ENCODE measurements around the gene OSBPL2. TPM values are rescaled to one million over a fixed set of nuclear protein-coding genes. Genes with fewer than 3 reads are reported as not detected.

Gene OSBPL2
- total RNA-seq, 1 experiment from 2014 or later, result 41.4 TPM

- Histone ChIP-seq H3K27me3 (ENCODE audit: control insufficient read depth, insufficient read depth, low read length) (no peaks in the 10 kb centered on the region), H3K4me1 (ENCODE audit: control insufficient read depth, insufficient read depth, low read length) (no peaks in the 10 kb centered on the region; the same call in 1 of the 2 replicates), H3K36me3 (ENCODE audit: control insufficient read depth, insufficient read depth, low read length) (peaks cover 13% of the 10 kb centered on the region), H3K27ac (ENCODE audit: low read length) (peak overlapping the region; percentile 51), H3K9me3 (ENCODE audit: control insufficient read depth, insufficient read depth, low read depth, low read length) (no peaks in the 10 kb centered on the region), H3K4me3 (ENCODE audit: low read depth in 2 of 2, low read length in 2 of 2) (no peak overlapping the region)
- intact Hi-C loops (cut with micrococcal nuclease; ENCODE audit: unreplicated experiment), result no loop called here
- DNase-seq (ENCODE audit: low read depth, low spot score) (no peak), ATAC-seq (peak; percentile 50)
- BruUV-seq (replicated peaks), result no TSS peak
- ChIA-PET CTCF (no interaction called here), POLR2A (no interaction called here)
- in situ Hi-C loops (cut with HindIII; ENCODE audit: low pct_unique_long_range_greater_than_20kb, low sequenced_read_pairs), result no loop called here
- TF ChIP-seq CTCF (IDR thresholded peaks at IDR 0.05) (no peak), POLR2AphosphoS5 (IDR thresholded peaks at IDR 0.05; ENCODE audit: low read depth, low read length) (0 out of 2 replicates have a peak, but pooled peaks have one; percentile 43), REST (IDR thresholded peaks at IDR 0.05; ENCODE audit: insufficient read depth in 1 of 2, low read depth in 2 of 2, low read length in 1 of 2) (no peak), SIN3A (IDR thresholded peaks at IDR 0.05; ENCODE audit: borderline replicate concordance, insufficient read depth, low read depth, low read length) (no peak), TCF7L2 (IDR thresholded peaks at IDR 0.05; ENCODE audit: low read depth, low read length) (no peak)
Observed at GRCh38 chr20:62318400-62319345, 80.4 kb downstream of the OSBPL2 start.

- DNase-seq (ENCODE audit: low read depth, low spot score) (no peak), ATAC-seq (no peak)
- ChIA-PET CTCF (no interaction called here), POLR2A (no interaction called here)
- Histone ChIP-seq H3K4me3 (ENCODE audit: low read depth in 2 of 2, low read length in 2 of 2) (no peak overlapping the region), H3K27me3 (ENCODE audit: control insufficient read depth, insufficient read depth, low read length) (no peaks in the 10 kb centered on the region), H3K4me1 (ENCODE audit: control insufficient read depth, insufficient read depth, low read length) (peaks cover 1% of the 10 kb centered on the region; the same call in 1 of the 2 replicates), H3K9me3 (ENCODE audit: control insufficient read depth, insufficient read depth, low read depth, low read length) (no peaks in the 10 kb centered on the region), H3K27ac (ENCODE audit: low read length) (peak overlapping the region; percentile 44), H3K36me3 (ENCODE audit: control insufficient read depth, insufficient read depth, low read length) (peaks cover 10% of the 10 kb centered on the region)
- intact Hi-C loops (cut with micrococcal nuclease; ENCODE audit: unreplicated experiment), result no loop called here
- in situ Hi-C loops (cut with HindIII; ENCODE audit: low pct_unique_long_range_greater_than_20kb, low sequenced_read_pairs), result no loop called here
- TF ChIP-seq REST (IDR thresholded peaks at IDR 0.05; ENCODE audit: insufficient read depth in 1 of 2, low read depth in 2 of 2, low read length in 1 of 2) (no peak), TCF7L2 (IDR thresholded peaks at IDR 0.05; ENCODE audit: low read depth, low read length) (no peak), SIN3A (IDR thresholded peaks at IDR 0.05; ENCODE audit: borderline replicate concordance, insufficient read depth, low read depth, low read length) (no peak), POLR2AphosphoS5 (IDR thresholded peaks at IDR 0.05; ENCODE audit: low read depth, low read length) (no peak), CTCF (IDR thresholded peaks at IDR 0.05) (no peak)
- TSS peak; percentile 77 for BruUV-seq (replicated peaks)
Observed at GRCh38 chr20:62319346-62319909, 81.1 kb downstream of the OSBPL2 start.
